Measurements from ENCODE around the gene DHRS12. TPM values are rescaled to one million over a fixed set of nuclear protein-coding genes. Genes with fewer than 3 reads are reported as not detected.

The DHRS12 gene
- total RNA-seq, 1 donor: 4.3 TPM

- DNase-seq (ENCODE audit: low read depth): no peak
- no peak overlapping the region for H3K4me3 ChIP-seq (ENCODE audit: low read depth, low read length)
- no peak for TF ChIP-seq CTCF (IDR thresholded peaks at IDR 0.05; ENCODE audit: insufficient read depth, low read depth, low read length)
These were observed 7.4 kb downstream of the DHRS12 start for GRCh38 chr13:51796546-51796945.

DNA sequence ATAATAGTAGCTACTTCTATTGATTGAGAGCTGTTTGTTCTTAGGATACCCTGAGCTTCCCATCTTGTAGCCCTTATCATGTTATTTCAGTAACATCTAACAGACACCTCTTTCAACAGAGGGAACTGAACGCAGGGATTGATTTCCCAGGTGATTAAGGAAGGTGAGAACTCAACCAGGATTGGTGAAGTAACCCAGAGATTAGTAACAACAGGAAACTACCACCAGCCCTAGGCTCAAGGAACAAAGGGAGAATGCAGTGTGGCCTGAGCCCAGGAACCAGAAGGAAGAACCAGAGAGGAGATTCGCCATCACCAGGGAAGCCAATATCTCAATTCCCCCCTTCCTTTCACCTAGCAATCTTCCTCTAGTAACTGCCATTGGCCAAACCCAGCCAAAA lies 8.5 kb downstream of the DHRS12 start:
- DNase-seq (ENCODE audit: low read depth): no peak
- TF ChIP-seq CTCF (IDR thresholded peaks at IDR 0.05; ENCODE audit: insufficient read depth, low read depth, low read length): no peak
- H3K4me3 ChIP-seq (ENCODE audit: low read depth, low read length): no peak overlapping the region

DNA sequence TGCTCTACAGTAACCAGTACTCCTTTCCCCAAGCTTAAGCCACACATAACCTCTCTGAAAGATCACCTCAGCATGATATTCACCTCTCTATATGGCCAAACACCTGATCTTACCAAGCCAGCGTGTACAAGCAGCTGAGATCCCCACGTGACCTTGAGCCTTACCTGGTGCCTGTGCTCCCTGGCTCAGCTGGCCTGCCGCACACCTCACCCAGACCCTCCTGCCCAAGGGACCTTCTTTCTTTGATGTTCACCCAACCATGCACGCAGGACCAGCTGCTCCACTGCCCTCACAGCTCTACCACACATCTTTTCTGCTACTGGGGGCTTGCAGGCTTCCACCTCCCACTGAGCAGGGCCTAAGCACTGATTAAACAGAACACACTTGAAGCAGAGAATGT lies 9.0 kb downstream of the DHRS12 start:
- no peak for DNase-seq (ENCODE audit: low read depth)
- no peak overlapping the region for H3K4me3 ChIP-seq (ENCODE audit: low read depth, low read length)
- TF ChIP-seq CTCF (IDR thresholded peaks at IDR 0.05; ENCODE audit: insufficient read depth, low read depth, low read length): no peak

GRCh38 chr13:51793570-51794271 lies 10.2 kb downstream of the DHRS12 start:
- no peak for TF ChIP-seq CTCF (IDR thresholded peaks at IDR 0.05; ENCODE audit: insufficient read depth, low read depth, low read length)
- DNase-seq (ENCODE audit: low read depth): peak; percentile 83
- no peak overlapping the region for H3K4me3 ChIP-seq (ENCODE audit: low read depth, low read length)

DNA sequence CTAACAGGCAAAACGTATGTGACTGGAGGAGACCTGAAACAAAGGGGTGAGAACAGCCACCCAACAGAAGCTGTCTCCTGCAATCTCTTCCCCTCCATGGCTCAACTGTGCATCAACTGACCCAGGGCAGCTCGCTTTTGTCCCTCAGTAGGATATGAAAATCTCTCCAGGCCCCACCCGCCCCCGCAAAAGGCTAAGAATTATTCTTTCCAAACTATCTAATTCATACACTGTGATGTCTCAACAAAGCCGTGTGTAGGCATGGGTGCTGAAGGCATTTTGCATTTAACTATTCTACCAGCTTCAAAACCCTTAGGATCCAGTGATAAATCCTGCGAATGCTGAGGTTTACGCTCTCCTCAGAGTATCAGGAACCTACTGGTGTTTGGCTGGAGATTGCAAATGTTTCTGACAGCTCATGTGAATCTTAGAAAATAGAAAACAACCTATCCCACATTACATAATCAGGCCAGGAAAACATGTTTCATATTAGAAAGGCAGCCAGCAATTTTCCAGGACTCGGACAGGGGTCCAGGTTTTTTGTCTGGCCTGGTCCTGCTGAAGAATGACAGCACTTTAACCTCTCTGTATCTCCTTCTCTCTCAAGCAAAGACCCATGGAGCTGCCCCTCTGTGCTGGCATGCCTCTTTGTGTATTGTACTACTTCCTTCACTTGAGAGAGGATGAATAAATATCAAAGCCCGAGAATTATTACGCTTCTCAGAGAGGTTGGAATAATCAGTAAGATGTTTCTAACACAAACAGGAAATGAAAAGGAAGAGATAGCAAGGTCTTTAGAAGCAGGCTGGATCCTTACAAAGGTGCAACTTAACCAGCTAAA lies 17.3 kb downstream of the DHRS12 start:
- H3K4me3 ChIP-seq (ENCODE audit: low read depth, low read length): no peak overlapping the region
- DNase-seq (ENCODE audit: low read depth): peak; percentile 42
- TF ChIP-seq CTCF (IDR thresholded peaks at IDR 0.05; ENCODE audit: insufficient read depth, low read depth, low read length): no peak

DNA sequence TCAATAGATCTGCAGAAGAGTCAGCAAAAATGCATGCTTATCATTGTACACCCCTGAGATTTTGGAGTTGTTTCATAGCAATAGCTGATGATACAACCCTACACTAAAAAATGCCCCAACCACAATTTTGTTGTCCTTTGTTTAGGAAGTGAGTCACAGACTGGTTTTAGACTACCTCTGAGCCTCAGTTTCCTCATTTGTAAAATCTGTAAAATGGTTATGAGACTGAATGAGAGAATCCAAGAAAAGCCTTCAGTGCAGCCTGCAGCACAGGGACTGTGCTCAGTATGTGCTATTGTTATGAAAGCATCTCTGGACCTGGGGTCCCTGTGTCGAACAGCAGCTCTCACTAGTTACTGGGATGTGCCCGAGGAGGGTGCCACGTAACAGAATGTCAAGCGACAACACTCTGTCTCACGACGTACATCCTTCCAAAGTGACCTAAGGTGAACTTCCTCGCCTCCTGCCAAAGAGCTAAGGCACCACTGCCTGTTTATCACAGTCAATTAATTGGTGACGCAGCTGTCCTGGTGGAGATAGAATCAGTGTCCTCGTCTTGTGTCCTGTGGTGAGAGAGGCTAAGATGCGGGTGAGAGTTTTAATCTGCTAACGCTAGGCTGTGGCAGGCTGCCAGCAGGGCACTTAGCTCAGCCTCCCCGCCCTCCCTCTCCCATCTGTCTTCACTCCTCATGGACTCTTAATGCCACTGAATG lies 18.1 kb downstream of the DHRS12 start:
- no peak for TF ChIP-seq CTCF (IDR thresholded peaks at IDR 0.05; ENCODE audit: insufficient read depth, low read depth, low read length)
- peak; percentile 76 for DNase-seq (ENCODE audit: low read depth)
- no peak overlapping the region for H3K4me3 ChIP-seq (ENCODE audit: low read depth, low read length)

Data from fibroblast of villous mesenchyme (primary cell).